Mesodermal cell (in vitro differentiated cells): ENCODE results near the gene TPM4.
A peak's percentile ranks its signal among the peaks of the same experiment; 100 is the strongest.

ENCODE experiments used
- H3K27ac ChIP-seq: 2 replicates; pipeline ENCODE4 v1.7.0; 2013; ENCODE audit warnings: mild to moderate bottlenecking, low read depth, low read length, moderate library complexity; ENCODE audit not compliant: severe bottlenecking
- H3K36me3 ChIP-seq: 2 replicates; pipeline ENCODE4 v1.7.1; 2013; ENCODE audit warnings: mild to moderate bottlenecking, low read length, moderate library complexity; ENCODE audit not compliant: control insufficient read depth, insufficient read depth
- H3K4me1 ChIP-seq: one replicate; pipeline ENCODE4 v1.7.1; 2013; ENCODE audit warnings: mild to moderate bottlenecking, low read length; ENCODE audit not compliant: insufficient read depth, control insufficient read depth, poor library complexity, severe bottlenecking
- H3K4me3 ChIP-seq: 2 replicates; pipeline ENCODE4 v1.7.0; 2013; ENCODE audit warnings: low read length, control low read depth, mild to moderate bottlenecking; ENCODE audit not compliant: insufficient read depth, poor library complexity, severe bottlenecking; ENCODE audit errors: extremely low read depth
- H3K9me3 ChIP-seq: 2 replicates; pipeline ENCODE4 v1.7.1; 2013; ENCODE audit warnings: mild to moderate bottlenecking, low read length, moderate library complexity; ENCODE audit not compliant: control insufficient read depth
- WGBS, 2 experiments: methylation state at CpG; one replicate each; pipeline ENCODE4 v1.1.5; 2013; ENCODE audit warnings: missing lambda C conversion rate in 2 of 2; ENCODE audit not compliant: insufficient coverage in 2 of 2; 5-methylcytosine and 5-hydroxymethylcytosine counted together

Gene TPM4

DNA sequence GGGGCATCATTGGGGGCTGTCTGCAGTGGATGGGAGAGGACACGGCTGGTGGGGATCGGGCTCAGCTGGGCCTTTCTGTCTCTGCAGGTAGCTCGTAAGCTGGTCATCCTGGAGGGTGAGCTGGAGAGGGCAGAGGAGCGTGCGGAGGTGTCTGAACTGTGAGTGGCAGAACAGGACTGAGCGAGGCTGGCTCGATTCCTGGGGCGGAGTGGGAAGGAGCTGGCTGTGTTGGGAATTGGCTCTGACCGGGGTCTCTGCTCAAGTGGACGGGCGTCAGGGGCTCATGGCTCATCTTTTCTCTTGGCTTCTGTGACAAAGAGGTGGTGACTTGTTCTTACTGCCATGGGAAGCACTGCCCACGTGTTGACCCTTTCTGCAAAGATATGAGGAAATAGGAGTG lies 11.6 kb downstream of the TPM4 start:
- Histone ChIP-seq H3K27ac (no peak overlapping the region), H3K4me1 (peaks cover 12% of the 10 kb centered on the region), H3K9me3 (no peaks in the 10 kb centered on the region), H3K36me3 (peaks cover 98% of the 10 kb centered on the region), H3K4me3 (no peak overlapping the region)
- WGBS, 2 experiments: 95 to 96% methylated on average over 9 to 10 of the region's 12 CpGs

DNA sequence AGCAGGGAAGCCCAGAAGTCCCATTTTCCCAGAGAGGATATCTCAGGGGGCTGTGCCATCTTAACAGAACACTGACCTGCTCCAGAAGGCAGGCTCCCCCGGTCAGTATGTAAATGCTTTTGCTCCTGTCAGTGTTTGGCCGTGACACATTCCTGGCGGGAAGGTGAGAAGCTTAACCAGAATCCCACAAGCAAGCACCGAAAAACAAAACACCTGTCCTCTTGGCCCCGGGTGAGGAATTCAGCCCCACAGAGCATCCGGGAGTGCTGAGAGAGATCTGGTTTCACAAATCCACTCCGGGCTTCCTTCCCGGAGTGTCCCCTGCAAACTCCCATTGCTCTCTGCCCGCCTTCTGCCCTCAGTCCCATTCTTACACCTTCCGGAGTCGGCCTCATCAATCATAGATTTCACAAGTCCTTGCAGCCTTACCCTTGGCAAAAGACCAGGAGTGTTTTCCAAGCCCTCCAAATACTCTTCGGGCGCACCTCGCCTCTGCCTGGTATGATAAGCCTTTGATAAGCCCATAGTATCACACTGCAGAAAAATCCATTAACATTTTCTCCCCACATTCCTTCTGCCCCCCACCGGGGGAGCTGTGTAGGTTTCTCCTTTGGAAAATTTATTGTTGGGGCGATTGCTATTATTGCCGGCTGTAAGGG lies 12.2 kb downstream of the TPM4 start:
- Histone ChIP-seq H3K4me1 (peaks cover 12% of the 10 kb centered on the region), H3K4me3 (no peak overlapping the region), H3K9me3 (no peaks in the 10 kb centered on the region), H3K27ac (no peak overlapping the region), H3K36me3 (peaks cover 98% of the 10 kb centered on the region)
- WGBS, 2 experiments: 92 to 93% methylated on average over 13 to 15 of the region's 17 CpGs

DNA sequence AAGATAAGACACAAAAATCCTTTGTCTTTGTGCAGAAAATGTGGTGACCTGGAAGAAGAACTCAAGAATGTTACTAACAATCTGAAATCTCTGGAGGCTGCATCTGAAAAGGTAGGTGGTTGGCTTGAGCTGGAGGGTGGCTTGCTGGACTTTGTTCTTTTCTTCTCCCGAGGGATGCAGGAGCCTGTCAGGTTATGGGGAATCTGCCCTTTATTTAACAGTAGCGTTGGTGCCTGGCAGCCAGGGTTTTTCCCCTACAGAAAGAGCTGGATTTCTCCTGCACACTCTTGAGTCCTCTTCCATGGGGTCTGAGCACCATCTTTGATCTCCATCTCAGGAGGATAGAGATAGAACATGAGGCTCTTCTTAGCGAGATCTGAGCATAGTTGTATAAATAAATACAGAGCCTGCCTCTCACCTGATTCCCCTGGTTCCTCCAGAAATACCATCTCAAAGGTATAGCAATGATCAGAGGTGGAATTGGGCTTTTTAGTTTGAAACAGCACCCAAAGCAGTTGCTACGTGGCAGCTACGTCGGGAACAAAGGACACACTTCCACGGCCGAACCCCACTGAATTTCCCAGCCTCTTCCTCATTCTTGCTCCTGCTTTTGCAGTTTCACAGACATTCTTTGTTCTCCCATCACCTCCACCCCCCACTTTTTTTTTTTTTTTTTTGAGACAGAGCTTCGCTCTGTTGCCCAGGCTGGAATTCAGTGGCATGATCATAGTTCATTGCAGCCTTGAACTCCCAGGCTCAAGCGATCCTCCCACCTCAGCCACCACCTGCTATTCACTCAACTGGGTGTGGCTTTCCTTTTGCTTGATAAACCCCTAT lies 12.9 kb downstream of the TPM4 start:
- Histone ChIP-seq H3K27ac (no peak overlapping the region), H3K4me1 (peaks cover 15% of the 10 kb centered on the region), H3K36me3 (peaks cover 100% of the 10 kb centered on the region), H3K4me3 (no peak overlapping the region), H3K9me3 (no peaks in the 10 kb centered on the region)
- WGBS, 2 experiments: 86 to 94% methylated on average over 7 to 9 of the region's 10 CpGs

DNA sequence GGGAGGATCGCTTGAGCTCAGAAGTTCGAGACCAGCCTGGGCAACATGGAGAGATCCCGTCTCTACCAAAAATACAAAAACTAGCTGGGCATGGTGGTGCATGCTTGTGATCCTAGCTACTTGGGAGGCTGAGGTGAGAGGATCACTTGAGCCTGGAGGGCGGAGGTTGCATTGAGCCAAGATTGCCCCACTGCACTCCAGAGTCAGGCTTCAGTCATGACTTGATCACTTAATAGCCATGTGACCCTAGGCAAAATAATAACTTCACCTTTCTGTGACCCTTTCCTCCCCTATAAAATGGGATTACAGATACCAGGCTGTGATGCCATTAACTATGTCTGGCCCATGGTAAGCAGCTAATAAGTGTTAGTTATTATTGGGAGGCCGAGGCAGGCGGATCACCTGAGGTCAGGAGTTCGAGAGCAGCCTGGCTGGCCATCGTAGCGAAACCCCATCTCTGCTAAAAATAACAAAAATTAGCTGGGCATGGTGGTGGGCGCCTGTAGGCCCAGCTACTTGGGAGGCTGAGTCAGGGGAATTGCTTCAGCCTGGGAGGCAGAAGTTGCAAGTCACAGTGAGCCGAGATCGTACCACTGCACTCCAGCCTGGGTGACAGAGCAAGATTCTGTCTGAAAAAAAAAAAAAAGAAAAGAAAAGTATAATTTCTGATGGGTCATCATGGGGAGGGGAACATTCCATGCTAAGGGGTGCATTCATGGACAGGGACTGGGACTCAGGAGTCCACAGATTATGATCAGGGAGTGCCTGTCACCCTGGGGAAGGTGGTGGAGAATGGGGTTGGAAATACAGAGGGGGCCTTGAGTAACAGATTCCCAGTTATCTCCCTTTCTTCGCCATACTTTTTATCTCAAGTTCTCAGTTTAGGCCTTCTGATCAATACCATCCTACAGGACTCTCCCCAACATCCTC lies 15.5 kb downstream of the TPM4 start:
- no peak overlapping the region for H3K4me3 ChIP-seq
- WGBS, 2 experiments: 95 to 98% methylated on average over 7 to 8 of the region's 13 CpGs
- H3K9me3 ChIP-seq: no peaks in the 10 kb centered on the region
- H3K36me3 ChIP-seq: peaks cover 100% of the 10 kb centered on the region
- H3K27ac ChIP-seq: no peak overlapping the region
- H3K4me1 ChIP-seq: peaks cover 17% of the 10 kb centered on the region

DNA sequence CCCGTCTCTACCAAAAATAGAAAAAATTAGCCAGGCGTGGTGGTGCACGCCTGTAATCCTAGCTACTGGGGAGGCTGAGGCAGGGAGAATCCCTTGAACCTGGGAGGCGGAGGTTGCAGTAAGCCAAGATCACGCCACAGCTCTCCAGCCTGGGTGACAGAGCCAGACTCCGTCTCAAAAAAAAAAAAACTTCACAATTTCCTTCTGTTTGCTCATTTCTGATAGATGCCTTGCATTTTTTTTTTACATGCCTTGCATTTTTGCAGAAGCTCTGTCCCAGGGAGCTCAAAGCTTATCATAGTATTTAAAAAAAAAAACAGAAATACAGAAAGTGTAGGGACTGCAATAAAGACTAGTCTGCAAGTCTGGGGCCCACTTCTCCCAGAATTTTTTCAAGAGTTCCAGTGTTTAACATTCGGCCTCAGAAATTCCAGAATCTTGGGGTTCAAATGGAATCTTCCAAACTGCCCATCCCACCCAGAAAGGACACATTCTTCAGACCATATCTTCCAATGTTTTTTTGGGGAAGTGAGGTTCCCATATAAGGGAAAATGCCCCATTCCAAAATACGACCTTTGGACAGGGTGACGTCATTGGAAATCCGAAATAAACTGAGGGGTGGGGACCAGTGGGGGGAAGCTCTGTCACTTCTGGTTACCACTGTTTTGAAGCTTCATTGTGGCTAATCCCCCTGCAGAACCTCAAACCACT lies 18.2 kb downstream of the TPM4 start:
- peaks cover 14% of the 10 kb centered on the region for H3K4me1 ChIP-seq
- peak overlapping the region; percentile 62 for H3K27ac ChIP-seq
- H3K36me3 ChIP-seq: peaks cover 96% of the 10 kb centered on the region
- H3K4me3 ChIP-seq: no peak overlapping the region
- no peaks in the 10 kb centered on the region for H3K9me3 ChIP-seq
- 87 to 96% methylated on average over 7 to 9 of the region's 10 CpGs for WGBS, 2 experiments

DNA sequence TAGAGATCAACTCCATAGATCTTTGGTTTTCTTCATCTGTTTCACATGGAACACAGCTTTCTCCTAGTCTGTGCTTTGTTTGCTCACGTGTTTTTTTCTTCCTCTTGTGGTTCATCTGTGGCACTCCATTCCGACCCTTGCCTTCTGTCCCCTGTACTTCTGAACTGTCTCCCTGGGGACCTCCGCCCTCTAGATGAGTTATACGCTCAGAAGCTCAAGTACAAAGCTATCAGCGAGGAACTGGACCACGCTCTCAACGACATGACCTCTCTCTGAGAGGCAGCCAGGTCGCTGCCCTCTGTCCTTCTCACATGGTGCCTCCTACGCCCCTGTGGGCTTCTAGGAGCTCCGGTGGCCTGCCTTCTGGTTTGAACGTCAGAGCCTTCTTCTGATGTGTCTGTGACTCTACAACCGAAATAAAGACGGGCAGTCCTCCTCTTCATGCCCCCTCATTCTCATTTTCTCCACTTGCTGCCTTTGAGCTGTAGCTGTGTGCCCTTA lies 18.8 kb downstream of the TPM4 start:
- peaks cover 96% of the 10 kb centered on the region for H3K36me3 ChIP-seq
- H3K27ac ChIP-seq: peak overlapping the region; percentile 62
- H3K4me1 ChIP-seq: peaks cover 14% of the 10 kb centered on the region
- 96 to 98% methylated on average over 13 of the region's 13 CpGs for WGBS, 2 experiments
- no peaks in the 10 kb centered on the region for H3K9me3 ChIP-seq
- H3K4me3 ChIP-seq: no peak overlapping the region

DNA sequence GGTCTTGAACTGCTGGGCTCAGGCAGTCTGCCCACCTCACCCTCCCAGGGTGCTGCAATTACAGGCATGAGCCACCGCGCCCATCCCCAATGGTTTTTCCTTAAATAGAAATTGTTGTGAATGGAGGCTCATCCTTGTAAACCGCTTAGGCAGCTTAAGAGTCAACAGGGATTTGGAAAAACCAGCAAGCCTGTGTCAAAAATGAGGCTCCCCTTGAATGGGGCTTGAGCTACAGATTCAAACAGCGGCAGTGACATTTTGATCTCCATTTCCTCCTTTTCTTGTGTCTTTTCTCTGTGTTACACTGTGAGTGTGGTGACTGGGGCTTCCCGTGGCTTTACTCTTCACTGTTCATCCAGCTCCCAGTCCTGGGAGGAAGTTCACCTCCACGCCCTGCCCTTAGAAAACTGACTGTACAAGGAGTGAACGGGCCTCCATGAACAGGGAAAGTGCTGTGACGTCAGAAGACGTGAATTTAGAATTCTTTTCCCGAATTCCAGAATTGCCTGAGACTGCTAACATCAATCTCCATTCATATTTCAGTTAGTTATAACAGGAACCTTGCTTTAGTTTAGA lies 20.1 kb downstream of the TPM4 start:
- Histone ChIP-seq H3K9me3 (no peaks in the 10 kb centered on the region), H3K4me1 (peaks cover 14% of the 10 kb centered on the region), H3K4me3 (no peak overlapping the region), H3K36me3 (peaks cover 96% of the 10 kb centered on the region), H3K27ac (no peak overlapping the region)
- 91 to 97% methylated on average over 5 to 6 of the region's 10 CpGs for whole genome bisulfite sequencing, 2 experiments

DNA sequence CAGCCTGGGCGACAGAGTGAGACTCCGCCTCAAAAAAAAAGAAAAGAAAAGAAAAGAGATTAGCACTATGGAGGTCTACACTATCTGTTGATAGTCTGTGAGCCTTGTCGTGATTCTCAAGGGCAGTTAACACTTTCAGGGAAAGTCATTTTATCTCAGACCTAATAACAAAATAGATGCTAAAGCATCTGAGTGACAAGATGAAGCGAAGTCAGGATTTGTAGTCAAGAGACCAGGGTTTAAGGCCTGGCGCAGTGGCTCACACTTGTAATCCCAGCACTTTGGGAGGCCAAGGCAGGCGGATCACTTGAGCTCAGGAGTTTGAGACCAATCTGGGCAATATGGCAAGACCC lies 22.1 kb downstream of the TPM4 start:
- H3K36me3 ChIP-seq: peaks cover 96% of the 10 kb centered on the region
- WGBS, 2 experiments: 89 to 93% methylated on average over 4 of the region's 6 CpGs
- no peaks in the 10 kb centered on the region for H3K9me3 ChIP-seq
- no peak overlapping the region for H3K4me3 ChIP-seq
- H3K27ac ChIP-seq: peak overlapping the region; percentile 23
- peaks cover 14% of the 10 kb centered on the region for H3K4me1 ChIP-seq

DNA sequence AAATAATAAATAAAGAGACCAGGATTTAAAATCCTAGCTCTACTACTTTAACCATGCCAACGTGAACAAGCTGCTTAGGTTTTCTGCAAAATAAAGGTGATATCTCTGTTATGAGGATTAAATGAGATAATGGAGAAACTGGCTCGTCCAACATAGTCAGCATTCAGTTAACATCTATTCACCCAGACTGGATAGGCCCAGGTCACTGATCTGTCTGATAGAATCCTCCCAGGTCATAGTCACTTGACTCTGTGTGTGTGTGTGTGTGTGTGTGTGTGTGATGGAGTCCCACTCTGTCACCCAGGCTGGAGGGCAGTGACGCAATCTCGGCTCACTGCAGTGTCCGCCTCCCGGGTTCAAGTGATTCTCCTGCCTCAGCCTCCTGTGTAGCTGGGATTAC lies 22.5 kb downstream of the TPM4 start:
- WGBS, 2 experiments: 98% methylated on average over 4 of the region's 6 CpGs; no CpG with 5 or more reads in 1 of the 2 experiments
- Histone ChIP-seq H3K9me3 (no peaks in the 10 kb centered on the region), H3K36me3 (peaks cover 96% of the 10 kb centered on the region), H3K4me3 (no peak overlapping the region), H3K4me1 (peaks cover 14% of the 10 kb centered on the region), H3K27ac (no peak overlapping the region)
